Left ventricle myocardium inferior (tissue), 1 donor: Measurements from ENCODE around the gene FSCN2. TPM values are rescaled to one million over a fixed set of nuclear protein-coding genes. Genes with fewer than 3 reads are reported as not detected.
"Not testable (repeated sequence)": the region's sequence is repeated elsewhere in the genome, so short reads cannot be mapped to it uniquely, and the experiment has no call there.

Source experiments
- DNase-seq: peaks from one replicate; pipeline ENCODE4 v3.0.0-alpha.2; 2020
- H3K27ac ChIP-seq: fragments of 200-600 bp; replicated peaks from 2 replicates; pipeline ENCODE4 v1.8.0; 2021
- H3K27me3 ChIP-seq: fragments of 200-600 bp; 2 replicates; pipeline ENCODE4 v1.8.0; 2021; ENCODE audit warnings: low read depth
- H3K36me3 ChIP-seq: fragments of 200-600 bp; 2 replicates; pipeline ENCODE4 v1.8.0; 2021
- H3K4me1 ChIP-seq: fragments of 200-600 bp; 2 replicates; pipeline ENCODE4 v1.8.0; 2021
- H3K4me3 ChIP-seq: fragments of 200-600 bp; 2 replicates; pipeline ENCODE4 v1.8.0; 2021; ENCODE audit warnings: mild to moderate bottlenecking, moderate library complexity
- H3K9me3 ChIP-seq: fragments of 200-600 bp; replicated peaks from 2 replicates; pipeline ENCODE4 v1.8.0; 2021
- intact Hi-C: fragments of 100-400 bp; cut with micrococcal nuclease; formaldehyde crosslinking; loops from one replicate; pipeline ENCODE4 v1.11.0; 2022
- total RNA-seq: library from RNA; stranded (reverse); fragmentation: NEBNext Ultra II Directional; extraction: Animal tissue kit (Norgen Biotek cat#: 25700); gene quantifications from one replicate; pipeline ENCODE4 v1.2.1, GENCODE V29; 2021
- TF ChIP-seq, protein P1 (sequence below): fragments of 200-600 bp; IDR thresholded peaks from 2 replicates; pipeline ENCODE4 v1.8.0; 2021; ENCODE audit warnings: antibody characterized with exemption, mild to moderate bottlenecking, borderline replicate concordance
- donor health status: DM: no; HTN: yes; CAD: no; lungs with severe emphysema.

FSCN2 gene
- total RNA-seq, 1 donor from 2014 or later, result 0.38 TPM

DNA sequence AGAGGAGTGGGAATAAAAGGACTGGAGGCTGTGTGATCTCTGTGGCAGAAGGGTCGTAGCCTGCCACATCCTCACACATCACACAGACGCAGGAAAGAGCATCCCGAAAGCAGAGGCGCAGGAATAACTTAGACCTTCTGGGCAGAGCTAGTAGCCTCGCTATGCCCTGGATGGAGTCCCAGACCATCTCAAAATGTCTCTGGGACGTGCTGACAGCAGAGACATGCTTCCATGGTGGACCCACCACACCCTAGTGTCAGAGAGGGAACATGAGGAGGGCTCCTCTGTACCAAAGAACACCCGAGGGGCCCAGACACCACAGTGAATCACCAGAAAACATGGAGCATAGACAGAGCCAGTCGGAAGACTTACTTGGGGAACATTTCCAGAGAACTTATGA, 53.6 kb downstream of the FSCN2 start:
- no peak for DNase-seq
- Histone ChIP-seq H3K4me1 (peaks cover 40% of the 10 kb centered on the region), H3K4me3 (no peak overlapping the region), H3K27ac (no peak overlapping the region), H3K27me3 (no peaks in the 10 kb centered on the region), H3K36me3 (peaks cover 78% of the 10 kb centered on the region), H3K9me3 (no peaks in the 10 kb centered on the region)
- TF ChIP-seq, protein P1, sequence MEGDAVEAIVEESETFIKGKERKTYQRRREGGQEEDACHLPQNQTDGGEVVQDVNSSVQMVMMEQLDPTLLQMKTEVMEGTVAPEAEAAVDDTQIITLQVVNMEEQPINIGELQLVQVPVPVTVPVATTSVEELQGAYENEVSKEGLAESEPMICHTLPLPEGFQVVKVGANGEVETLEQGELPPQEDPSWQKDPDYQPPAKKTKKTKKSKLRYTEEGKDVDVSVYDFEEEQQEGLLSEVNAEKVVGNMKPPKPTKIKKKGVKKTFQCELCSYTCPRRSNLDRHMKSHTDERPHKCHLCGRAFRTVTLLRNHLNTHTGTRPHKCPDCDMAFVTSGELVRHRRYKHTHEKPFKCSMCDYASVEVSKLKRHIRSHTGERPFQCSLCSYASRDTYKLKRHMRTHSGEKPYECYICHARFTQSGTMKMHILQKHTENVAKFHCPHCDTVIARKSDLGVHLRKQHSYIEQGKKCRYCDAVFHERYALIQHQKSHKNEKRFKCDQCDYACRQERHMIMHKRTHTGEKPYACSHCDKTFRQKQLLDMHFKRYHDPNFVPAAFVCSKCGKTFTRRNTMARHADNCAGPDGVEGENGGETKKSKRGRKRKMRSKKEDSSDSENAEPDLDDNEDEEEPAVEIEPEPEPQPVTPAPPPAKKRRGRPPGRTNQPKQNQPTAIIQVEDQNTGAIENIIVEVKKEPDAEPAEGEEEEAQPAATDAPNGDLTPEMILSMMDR, result no peak
- intact Hi-C loops, result no loop called here

DNA sequence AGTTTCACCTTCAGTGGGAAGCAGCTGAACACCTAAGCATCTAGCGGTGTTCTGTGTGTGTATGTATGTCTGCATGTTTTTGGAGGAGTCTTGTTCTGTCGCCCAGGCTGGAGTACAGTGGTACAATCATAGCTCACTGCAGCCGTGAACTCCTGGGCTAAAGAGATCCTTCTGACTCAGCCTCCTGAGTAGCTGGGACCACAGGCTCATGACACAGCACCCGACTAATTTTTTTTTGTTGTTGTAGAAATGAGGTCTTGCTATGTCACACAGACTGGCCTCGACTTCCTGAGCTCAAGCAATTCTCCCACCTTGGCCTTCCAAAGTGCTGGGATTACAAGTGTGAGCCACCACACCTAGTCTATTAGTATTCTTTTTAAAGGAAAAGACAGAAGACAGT, 54.2 kb downstream of the FSCN2 start:
- Histone ChIP-seq H3K27ac (no peak overlapping the region), H3K4me1 (peaks cover 34% of the 10 kb centered on the region), H3K27me3 (no peaks in the 10 kb centered on the region), H3K4me3 (no peak overlapping the region), H3K9me3 (no peaks in the 10 kb centered on the region), H3K36me3 (peaks cover 84% of the 10 kb centered on the region)
- no peak for DNase-seq
- TF ChIP-seq, protein P1, result no peak
- intact Hi-C loops, result no loop called here

DNA sequence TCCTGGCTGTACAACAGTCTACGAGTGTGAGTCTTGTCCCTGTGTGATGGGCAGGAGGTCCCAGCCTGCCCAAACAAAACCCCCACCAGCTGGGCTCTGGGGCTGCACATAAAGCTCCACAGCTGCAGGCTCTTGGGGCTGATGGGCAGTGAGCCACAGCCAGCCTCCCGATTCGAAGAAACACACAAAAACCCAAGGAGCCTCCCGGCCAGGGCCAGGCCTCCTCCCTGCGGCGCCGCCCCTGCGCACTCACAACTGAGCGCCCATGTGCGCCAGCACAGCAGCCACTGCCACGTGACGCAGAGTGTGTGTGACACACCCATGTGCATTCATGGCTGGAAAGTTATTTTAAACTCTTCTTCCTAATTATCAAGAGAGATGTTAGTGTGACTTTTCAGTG, 54.6 kb downstream of the FSCN2 start:
- intact Hi-C loops, result no loop called here
- TF ChIP-seq, protein P1, result no peak
- Histone ChIP-seq H3K36me3 (peaks cover 86% of the 10 kb centered on the region), H3K27ac (no peak overlapping the region), H3K4me1 (peaks cover 30% of the 10 kb centered on the region), H3K27me3 (no peaks in the 10 kb centered on the region), H3K9me3 (no peaks in the 10 kb centered on the region), H3K4me3 (no peak overlapping the region)
- no peak for DNase-seq

DNA sequence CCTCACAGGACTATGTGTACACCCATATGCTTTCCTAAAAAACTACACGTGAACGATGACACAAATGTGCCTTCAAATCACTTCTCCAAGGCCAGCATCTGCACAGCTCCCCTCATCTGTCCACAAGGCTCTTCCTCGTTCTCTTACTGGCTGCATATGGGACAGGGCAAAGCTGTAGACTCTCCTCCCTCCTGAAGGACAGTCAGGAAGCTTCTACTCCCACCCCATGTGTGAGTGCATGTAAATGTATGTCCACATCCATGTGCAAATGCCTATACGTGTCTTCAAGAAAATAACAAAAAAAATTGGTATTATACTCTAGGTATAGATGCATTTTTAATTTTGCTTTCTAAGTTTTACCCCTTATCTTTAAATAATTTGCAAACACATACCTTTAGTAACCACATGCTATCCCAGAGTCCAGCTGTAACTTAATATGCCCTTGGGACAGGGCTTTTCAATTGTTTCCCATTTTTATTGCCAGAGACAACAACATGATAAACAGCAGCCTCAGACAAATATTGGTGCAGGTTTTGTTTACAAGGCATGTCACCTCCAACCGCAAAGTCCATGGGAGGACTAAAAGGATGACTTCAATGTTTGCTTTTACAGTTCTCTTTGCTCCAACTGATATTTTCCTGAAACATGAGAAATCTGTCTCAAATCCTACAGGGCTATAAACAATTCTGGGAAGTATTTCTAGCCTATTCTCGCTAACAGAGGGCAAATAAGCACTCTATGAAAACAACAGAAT, 55.6 kb downstream of the FSCN2 start:
- H3K27ac ChIP-seq, result no peak overlapping the region
- H3K4me1 ChIP-seq, result peaks cover 26% of the 10 kb centered on the region
- peaks cover 86% of the 10 kb centered on the region for H3K36me3 ChIP-seq
- TF ChIP-seq, protein P1, result no peak
- intact Hi-C loops, result no loop called here
- no peaks in the 10 kb centered on the region for H3K9me3 ChIP-seq
- H3K27me3 ChIP-seq, result no peaks in the 10 kb centered on the region
- no peak for DNase-seq
- no peak overlapping the region for H3K4me3 ChIP-seq

DNA sequence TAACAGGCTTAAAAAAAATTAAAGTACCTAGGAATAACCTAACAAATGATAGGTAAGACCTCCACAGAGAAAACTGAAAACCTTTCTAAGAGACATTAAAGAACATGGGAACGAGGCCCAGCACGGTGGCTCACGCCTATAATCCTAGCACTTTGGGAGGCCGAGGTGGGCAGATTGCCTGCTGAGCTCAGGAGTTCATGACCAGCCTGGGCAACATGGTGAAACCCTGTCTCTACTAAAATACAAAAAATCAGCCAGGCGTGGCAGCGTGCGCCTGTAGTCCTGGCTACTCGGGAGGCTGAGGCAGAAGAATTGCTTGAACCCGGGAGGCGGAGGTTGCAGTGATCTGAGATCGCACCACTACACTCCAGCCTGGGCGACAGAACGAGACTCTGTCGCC, 56.6 kb downstream of the FSCN2 start:
- DNase-seq, H3K27ac ChIP-seq, H3K9me3 ChIP-seq, intact Hi-C loops, H3K4me3 ChIP-seq, H3K27me3 ChIP-seq: not testable (repeated sequence)
- Histone ChIP-seq H3K36me3 (peaks cover 89% of the 10 kb centered on the region), H3K4me1 (peaks cover 22% of the 10 kb centered on the region)

DNA sequence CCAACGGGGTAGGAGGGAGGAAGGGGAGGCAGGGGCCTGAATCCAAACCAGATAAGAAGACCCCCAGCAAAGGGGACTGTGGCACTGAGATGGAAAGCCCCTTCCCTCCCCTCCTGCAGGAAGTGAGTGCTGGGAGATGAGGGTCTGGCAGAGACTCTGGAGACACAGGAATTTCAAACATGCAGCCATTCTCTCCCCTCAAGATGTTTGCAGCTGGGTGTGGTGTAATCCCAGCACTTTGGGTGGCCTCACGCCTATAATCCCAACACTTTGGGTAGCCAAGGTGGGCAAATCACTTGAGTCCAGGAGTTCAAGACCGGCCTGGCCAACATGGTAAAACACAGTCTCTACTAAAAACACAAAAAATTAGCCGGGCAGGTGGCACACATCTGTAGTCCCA, 57.9 kb downstream of the FSCN2 start:
- DNase-seq, result no peak
- no peak overlapping the region for H3K27ac ChIP-seq
- peaks cover 14% of the 10 kb centered on the region for H3K4me1 ChIP-seq
- H3K27me3 ChIP-seq, result no peaks in the 10 kb centered on the region
- TF ChIP-seq, protein P1, result no peak
- H3K36me3 ChIP-seq, result peaks cover 96% of the 10 kb centered on the region
- no peak overlapping the region for H3K4me3 ChIP-seq
- no peaks in the 10 kb centered on the region for H3K9me3 ChIP-seq
- intact Hi-C loops, result no loop called here
